Esophagus squamous epithelium (tissue), 4 donors: Measurements from ENCODE around the gene GALNT2.

ENCODE experiments used
- POLR2A ChIP-seq, 4 donors: fragments of 450-650 bp; IDR thresholded peaks; one replicate each; pipeline ENCODE4 v1.6.1; 2017; ENCODE audit warnings: antibody characterized with exemption in 4 of 4, mild to moderate bottlenecking in 4 of 4, moderate library complexity in 3 of 4
- TF ChIP-seq, protein P1 (sequence below), 6 experiments: fragments of 450-650 bp in 4 of 6; fragments of 200-600 bp in 2 of 6; sonication (generic) in 2 of 6; IDR thresholded peaks; one replicate each; pipeline ENCODE4 v1.5.1; 2016 to 2019; ENCODE audit warnings: antibody characterized with exemption in 6 of 6, mild to moderate bottlenecking in 4 of 6, moderate library complexity in 4 of 6

DNA sequence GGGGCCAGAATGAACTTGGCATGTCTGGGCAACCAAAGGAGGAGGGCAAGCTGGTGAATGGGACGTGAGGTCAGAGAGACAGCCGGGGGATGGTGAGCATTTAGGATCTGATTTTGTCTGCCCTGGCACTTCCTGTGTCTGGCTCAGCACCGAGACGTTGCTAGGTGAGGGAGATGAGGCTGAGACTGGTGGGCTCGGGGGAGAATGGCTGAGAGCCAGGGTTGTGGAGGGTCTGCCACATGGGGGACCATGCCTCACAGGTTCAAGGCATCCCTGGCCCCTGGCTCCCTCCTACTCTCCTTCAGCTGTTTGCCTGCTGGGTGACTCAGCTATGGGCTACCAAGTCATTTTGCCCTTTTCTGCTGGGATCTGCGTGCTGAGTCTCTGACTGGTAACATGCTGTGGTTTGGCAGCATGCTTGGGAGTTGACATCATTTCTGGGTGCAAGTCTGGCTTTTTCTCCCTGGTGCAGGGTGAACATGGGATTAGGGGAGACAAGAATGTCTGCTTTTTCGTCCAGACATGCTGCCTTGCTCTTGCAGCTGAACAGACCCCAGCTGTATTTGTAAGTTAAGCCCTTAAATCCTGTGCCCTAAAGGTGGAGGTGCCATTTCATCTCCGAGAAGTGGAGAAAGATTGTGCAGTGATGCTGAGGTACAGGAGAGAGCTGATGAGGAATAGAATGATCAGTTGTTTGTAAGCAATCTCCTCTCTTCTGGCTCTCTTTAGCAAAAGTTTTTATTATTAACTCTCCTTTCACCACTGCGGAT is 17.6 kb downstream of the GALNT2 start:
- no peak for TF ChIP-seq POLR2A (IDR thresholded peaks at IDR 0.05)
- TF ChIP-seq, protein P1, sequence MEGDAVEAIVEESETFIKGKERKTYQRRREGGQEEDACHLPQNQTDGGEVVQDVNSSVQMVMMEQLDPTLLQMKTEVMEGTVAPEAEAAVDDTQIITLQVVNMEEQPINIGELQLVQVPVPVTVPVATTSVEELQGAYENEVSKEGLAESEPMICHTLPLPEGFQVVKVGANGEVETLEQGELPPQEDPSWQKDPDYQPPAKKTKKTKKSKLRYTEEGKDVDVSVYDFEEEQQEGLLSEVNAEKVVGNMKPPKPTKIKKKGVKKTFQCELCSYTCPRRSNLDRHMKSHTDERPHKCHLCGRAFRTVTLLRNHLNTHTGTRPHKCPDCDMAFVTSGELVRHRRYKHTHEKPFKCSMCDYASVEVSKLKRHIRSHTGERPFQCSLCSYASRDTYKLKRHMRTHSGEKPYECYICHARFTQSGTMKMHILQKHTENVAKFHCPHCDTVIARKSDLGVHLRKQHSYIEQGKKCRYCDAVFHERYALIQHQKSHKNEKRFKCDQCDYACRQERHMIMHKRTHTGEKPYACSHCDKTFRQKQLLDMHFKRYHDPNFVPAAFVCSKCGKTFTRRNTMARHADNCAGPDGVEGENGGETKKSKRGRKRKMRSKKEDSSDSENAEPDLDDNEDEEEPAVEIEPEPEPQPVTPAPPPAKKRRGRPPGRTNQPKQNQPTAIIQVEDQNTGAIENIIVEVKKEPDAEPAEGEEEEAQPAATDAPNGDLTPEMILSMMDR (IDR thresholded peaks at IDR 0.05), result no peak
